CD4-positive, CD25-positive, alpha-beta regulatory T cell (primary cell): ENCODE data around the gene JUN. TPM values are rescaled to one million over a fixed set of nuclear protein-coding genes. Genes with fewer than 3 reads are reported as not detected.

Source experiments
- polyA plus RNA-seq, 4 donors: library from polyadenylated mRNA; unstranded; fragments of 300-500 nt; fragmentation: Illumina TruSeq; gene quantifications; one replicate each; pipeline ENCODE4 v1.2.3, GENCODE V29; 2021
- total RNA-seq: library from RNA; stranded (reverse); gene quantifications from one replicate; pipeline ENCODE4 v1.2.3, GENCODE V29; 2022

Gene JUN
- total and polyA plus RNA-seq, 5 donors from 2014 or later, result 41.3 to 1,538 (median 52.2) TPM

Other genes starting within 250 kb of the JUN start
- 27.1 TPM for gene OMA1, start 237.3 kb downstream of the JUN start, total RNA-seq
- 10 to 100 TPM; 36.2 to 42.9 (median 40.3) TPM for gene OMA1, start 237.3 kb downstream of the JUN start, polyA plus RNA-seq
- not detected for gene TACSTD2, start 206.8 kb downstream of the JUN start, total RNA-seq
- under 1 TPM in 1 of 4 donors, not detected in 3; 0.07 TPM for gene TACSTD2, start 206.8 kb downstream of the JUN start, polyA plus RNA-seq
- gene MYSM1, start 84.0 kb downstream of the JUN start, total RNA-seq, result 66.2 TPM
- gene MYSM1, start 84.0 kb downstream of the JUN start, polyA plus RNA-seq, result 10 to 100 TPM in 3 of 4 donors, 1 to 10 TPM in 1; 7.1 to 15.8 (median 10.7) TPM